DND-41 (cell line): ENCODE measurements around the gene TEAD1.

ENCODE experiments used
- EZH2 ChIP-seq: IDR thresholded peaks from 3 replicates; pipeline ENCODE4 v1.6.1; 2012; ENCODE audit warnings: borderline replicate concordance, low read depth, mild to moderate bottlenecking, moderate library complexity, low read length, inconsistent platforms; ENCODE audit not compliant: severe bottlenecking
- TF ChIP-seq, protein P1 (sequence below): IDR thresholded peaks from 2 replicates; pipeline ENCODE4 v1.5.1; 2012; ENCODE audit warnings: borderline replicate concordance, low read length, moderate library complexity, mild to moderate bottlenecking; ENCODE audit not compliant: poor library complexity, severe bottlenecking; ENCODE audit errors: extremely low read depth

DNA sequence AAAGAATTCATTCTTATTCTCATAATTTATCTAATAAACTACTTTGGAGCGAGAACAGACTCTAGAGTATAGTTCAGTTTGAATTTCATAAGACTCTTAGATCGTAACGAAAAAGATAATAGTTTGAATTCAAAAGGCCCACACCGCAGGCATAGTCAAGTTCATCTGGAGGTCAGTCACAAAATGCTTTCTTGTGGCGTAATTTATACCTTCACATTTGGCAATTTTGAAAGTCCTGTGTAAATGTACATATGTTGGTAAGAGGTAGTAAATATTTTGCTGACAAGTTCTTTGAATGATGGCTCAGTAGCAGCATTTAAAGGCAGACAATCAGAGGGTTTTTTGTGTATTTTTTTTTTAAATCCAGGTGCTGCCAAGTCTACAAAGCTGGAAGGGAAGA is 88.1 kb downstream of the TEAD1 start:
- TF ChIP-seq, protein P1, sequence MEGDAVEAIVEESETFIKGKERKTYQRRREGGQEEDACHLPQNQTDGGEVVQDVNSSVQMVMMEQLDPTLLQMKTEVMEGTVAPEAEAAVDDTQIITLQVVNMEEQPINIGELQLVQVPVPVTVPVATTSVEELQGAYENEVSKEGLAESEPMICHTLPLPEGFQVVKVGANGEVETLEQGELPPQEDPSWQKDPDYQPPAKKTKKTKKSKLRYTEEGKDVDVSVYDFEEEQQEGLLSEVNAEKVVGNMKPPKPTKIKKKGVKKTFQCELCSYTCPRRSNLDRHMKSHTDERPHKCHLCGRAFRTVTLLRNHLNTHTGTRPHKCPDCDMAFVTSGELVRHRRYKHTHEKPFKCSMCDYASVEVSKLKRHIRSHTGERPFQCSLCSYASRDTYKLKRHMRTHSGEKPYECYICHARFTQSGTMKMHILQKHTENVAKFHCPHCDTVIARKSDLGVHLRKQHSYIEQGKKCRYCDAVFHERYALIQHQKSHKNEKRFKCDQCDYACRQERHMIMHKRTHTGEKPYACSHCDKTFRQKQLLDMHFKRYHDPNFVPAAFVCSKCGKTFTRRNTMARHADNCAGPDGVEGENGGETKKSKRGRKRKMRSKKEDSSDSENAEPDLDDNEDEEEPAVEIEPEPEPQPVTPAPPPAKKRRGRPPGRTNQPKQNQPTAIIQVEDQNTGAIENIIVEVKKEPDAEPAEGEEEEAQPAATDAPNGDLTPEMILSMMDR = no peak
- TF ChIP-seq EZH2 = no peak
